ENCODE results near the gene ATP23.
A peak's percentile ranks its signal among the peaks of the same experiment; 100 is the strongest.

The ATP23 gene

GRCh38 chr12:57941165-57941894 is at the start of gene ATP23:
Gene ATP23 (plus strand): TSS chr12:57941567. CDS start chr12:57941702, 135 bp downstream.
- DNase-seq = peak; percentile 96

DNA sequence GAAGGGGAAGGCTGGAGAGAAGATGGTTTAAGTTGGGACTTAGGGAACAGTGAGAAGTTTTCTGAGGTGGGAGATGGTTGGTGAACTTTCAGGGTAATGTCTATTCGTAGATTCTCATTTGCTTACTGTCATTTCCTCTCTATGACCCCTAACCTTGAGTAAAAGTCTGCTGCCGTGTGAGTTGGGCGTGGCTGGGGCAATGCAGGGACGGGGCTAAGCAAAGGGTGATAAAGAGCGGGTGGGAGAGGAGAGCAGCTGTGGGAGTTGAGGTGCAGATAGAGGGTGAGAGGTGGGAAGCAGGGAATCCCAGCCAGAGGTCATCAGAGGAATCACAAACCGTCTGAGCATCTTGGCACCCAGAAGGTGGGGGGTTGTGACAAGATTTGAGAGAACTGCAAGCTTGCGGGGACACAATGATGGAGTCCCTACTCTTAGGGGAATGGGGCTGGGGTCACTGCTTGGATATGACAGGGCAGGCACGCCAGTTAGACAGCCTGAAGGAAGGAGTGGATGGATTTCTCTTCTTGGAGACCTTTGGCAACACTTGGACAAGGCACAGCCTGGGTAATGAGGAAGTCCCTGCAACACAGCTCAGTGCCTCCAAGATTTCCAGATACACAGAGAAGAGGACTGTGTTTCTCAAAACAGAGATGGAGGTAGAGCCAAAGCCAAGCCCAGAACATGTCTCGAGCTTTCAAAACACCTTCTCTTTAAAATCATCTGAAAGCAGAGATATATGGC is 49.0 kb upstream of the ATP23 start:
- DNase-seq = no peak

DNA sequence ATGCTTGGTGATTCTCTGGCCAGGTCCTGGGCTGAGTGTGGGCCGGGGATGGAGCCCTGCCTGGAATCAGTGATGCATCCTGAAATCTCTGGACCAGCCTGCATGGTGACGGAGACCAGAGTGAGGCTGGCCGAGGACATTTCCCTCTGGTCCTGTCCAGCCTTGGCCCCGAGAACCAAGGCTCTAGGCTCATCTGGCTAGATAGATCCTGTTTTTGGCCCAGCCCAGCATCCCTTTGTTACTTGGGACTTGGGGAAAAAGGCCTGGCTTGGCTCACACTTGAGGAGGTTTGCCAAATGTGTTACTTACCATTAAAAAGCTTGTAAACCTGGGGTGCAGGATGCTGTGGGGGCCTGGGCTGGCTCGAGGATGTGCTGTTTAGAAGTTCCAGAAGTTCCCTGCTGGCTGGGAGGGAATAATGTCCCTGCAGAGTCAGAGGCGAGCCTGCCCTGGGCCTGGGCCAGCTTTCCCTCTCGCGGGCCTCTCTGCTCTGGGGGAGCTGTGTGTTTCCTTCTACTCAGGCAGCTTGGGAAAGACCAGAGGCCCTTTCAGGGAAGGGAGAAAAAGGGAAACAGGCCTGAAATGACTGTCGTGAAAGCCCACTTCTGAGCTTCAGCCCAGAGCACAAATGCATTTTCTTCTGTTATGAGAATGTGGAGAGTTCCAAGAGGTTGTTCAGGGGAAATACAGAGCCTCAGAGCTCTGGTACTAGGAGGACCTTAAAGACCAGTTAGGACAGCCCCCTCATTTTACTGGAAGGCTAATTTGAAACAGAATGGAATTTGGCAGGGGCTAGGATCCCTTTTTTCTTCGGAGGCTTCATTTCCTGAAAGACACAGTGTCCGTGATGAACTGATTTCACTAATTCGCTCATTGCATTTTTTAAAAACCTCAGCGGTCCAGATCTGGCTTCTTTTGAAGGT is 47.7 kb upstream of the ATP23 start:
- no peak for DNase-seq

DNA sequence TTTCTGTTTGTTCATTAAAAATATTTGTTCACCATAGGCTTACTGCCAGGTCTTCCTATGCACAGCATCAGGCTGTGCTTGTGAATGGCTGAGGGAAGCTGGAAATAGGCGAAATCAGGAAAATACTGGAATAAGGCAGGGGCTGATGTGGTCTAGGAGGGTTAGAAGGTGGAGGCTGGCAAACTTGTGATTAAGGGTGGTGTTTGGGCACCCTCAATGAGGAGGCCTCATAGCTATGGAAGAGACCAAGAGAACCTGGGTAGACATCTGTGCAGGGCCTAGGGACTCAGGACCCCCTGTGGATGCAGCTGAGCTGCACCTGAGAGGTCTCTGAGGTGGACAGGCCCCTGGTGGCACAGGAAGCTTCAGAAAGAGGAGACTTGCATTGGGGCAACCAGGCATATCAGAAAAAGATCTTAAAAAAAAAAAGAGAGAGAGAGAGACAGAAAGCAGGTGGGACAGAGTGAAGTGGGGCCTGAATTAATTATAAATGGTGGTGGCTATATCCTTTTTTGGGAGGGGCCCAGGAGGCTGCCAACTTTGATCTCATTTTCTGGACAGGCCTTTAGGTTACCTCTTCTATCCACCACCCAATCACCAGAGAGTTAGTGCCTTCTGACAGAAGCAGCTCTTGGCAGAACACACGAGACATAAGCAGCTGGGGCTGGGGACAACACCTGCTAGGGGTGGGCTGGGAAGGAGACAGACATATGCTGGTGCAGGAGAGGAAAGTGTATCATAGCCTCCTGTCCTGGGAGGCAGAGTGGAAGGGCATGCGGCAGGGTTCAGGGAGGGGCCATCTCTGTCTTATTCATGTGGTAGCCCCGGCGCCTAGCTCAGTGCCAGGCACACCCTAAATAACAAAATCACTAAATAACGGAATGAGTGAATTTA is 46.7 kb upstream of the ATP23 start:
- no peak for DNase-seq

DNA sequence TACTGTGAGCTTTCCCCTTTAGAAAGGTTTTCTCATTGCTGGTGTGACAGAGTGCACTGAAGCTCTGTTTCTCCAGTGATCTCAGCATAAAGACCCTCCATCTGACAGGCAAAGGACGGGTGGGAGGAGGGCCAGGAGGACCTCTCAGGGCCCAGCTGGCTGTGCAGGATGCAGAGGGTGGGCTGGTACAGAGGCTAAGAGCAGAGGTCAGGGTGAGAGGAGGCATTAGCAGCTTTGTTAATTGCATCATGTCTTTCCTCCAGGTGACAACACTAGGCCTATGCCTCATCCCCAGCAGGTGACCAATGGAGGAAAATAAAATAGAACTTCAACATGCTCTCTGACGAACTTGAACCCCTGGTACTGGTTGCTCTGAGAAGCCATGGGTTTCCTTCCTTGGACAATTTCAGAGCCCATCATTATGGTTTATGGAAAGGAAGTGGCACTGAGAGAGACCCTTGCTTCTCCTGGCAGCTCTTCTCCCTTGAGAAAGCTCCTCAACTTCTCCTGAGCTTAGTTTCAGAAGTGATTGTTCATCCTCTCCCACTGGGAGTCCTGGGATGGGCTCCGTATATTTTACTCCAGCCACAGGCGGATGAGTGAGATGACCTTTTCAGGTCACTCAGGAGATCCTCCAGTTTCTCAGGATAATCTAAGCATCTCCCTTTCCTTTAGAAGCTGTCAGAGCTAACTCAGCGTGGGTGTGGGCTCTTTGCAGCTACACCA is 45.8 kb upstream of the ATP23 start:
- DNase-seq = no peak

GRCh38 chr12:57896115-57896433 is 45.3 kb upstream of the ATP23 start:
- DNase-seq = no peak

GRCh38 chr12:57896434-57897201 is 44.7 kb upstream of the ATP23 start:
- peak; percentile 19 for DNase-seq

DNA sequence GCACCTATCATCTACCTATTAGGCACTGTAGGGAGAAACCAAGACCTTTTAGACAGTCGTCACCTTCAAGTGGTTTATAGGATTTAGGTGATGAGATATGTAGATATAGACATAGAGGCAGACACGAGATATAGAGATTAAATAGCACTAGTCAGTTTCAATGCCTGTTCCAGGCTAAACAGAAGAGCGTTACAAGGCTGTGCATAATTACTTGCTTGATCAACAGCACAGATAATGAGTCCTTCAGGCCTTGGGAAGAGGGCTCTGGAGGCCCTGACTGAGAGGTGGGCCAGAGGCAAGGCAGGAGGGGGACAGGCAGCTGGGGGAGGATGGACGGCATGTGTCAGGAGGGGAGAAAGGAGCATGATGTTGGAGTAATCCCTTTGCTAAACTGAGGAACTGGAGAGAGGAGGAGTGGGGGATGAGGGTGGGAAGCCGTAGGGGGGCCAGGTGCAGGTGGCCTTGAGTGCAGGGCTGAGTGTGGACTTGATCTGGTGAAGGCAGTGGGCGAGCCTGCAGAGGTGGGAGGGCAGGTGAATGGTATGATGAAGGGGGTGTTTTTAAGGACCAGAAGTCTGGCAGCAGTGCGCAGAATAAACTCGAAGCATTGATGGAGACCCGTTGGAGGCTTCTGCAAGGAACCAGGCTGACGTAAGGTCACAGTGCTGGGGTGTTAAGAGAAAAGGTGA is 43.9 kb upstream of the ATP23 start:
- no peak for DNase-seq

DNA sequence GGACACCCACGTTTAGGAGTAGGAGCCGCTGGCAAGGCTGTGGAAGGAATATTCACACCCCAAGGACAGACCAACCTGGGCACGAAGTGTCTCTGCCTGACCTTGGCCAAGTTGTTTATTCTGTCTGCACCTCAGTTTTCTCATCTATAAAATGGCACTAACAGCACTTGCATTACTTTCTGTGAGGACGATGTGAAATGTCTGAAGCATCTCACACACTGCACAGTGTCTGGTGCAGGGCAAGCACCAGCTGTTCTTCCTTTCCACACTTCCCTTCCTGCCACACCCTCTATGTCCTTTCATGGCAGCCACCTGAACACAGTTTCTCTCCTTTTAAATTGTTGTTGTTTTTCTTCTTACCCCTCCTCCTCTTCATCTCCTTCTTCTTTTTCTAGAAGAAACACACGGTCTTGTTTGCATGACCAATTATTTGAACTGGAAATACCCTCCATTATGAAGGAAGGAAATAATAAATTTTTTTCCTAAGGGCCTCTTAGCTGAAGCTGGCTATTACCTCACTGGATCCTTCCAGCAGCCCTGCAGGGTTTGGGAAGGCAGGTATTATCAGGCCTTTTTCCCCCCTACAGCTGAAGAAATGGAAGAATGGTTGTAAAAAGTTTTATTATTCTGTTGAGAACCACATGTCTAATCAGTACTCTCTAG is 42.9 kb upstream of the ATP23 start:
- peak; percentile 42 for DNase-seq

DNA sequence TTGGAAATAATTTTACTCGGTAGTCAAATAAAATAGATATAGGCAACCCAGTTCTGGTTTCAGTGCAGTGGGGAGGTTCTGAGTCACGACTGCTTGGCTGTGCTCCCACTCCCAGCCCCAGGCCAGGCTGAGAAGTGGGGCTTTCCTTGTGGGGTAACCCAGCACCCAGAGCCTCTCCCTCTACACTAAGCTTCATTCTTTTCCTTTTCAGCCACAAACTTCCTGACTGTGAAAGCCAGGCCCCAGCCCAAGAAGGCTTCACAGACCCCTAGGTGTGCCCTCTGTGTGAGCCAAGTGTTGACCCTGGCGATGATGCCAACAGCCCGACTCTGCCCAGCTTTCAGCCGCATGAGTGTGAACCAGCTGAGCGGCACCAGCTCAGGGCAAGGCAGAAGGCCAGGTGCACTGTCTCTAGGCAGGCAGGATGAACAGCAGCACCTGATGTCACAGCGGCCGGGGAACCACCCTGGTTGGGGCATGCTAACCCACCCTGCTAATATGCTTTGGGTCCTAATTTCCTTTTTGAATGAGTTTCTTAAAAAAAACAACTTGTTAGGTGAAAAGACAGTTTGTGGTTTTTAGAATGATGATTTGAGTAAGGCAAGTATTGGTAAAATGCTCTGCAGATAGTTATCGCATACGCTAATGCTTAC is 42.2 kb upstream of the ATP23 start:
- DNase-seq = peak; percentile 89

DNA sequence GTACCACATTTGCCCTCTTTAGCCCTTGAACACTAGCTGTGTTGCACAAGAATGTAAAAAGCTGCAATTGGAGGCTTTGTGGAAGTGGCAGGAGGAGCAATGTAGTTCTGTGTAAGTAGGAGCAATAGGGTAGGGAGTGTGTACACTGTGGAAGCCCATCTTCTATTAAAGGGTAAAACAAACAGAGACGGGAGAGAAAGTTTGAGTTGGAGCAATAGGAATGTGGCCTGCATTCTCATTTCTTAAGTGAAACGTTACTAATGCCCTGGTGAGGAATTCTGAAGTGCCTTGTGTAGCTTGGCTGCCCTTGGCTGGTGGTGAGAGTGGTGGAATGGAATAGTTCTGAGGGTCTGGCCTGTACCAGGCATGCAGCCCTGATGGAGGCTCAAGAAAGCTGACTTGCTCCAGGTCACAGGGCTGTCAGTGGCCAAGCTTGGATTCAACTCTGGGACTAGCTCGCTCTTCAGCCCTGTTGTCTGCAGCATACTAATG is 38.8 kb upstream of the ATP23 start:
- DNase-seq = no peak

- DNase-seq = no peak
Observed at GRCh38 chr12:57904426-57904825, 36.9 kb upstream of the ATP23 start.

DNA sequence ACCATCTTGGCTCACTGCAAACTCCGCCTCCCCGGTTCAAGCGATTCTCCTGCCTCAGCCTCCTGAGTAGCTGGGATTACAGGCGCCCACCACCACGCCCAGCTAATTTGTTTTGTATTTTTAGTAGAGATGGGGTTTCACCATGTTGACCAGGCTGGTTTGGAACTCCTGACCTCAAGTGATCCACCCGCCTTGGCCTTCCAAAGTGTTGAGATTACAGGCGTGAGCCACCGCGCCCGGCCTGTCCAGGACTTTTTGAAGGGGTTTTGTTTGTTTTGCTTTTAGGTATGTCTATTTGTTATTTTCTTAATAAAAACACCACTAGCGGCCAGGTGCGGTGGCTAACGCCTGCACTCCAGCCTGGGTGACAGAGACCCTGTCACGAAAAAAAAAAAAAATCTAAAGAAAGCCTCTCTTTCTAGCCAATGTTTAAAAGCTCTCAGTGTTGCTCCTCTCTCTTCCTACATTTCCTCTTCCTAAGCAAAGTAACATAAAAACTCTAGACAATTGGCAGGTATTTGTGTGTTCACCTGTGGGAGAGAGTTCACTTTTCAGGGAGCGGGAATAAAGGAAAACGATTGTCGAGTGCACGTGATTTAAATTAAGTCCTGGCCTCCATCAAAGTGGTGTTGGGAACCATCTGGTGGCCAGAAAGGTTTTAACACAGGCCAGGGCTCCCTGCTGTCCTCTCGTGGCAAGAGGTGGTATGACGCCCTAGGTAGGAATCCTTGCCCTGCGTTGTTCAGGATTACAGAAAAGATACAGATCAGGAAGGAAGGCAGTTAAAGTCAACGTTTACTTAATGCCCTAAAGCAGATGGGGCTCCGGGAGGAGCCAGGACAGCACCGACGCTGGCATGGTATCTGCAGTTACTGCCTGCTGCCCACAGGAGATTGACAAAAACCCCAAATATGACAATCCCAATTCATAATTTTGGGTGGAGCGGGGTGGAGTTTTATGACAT is 36.2 kb upstream of the ATP23 start:
- peak; percentile 89 for DNase-seq

DNA sequence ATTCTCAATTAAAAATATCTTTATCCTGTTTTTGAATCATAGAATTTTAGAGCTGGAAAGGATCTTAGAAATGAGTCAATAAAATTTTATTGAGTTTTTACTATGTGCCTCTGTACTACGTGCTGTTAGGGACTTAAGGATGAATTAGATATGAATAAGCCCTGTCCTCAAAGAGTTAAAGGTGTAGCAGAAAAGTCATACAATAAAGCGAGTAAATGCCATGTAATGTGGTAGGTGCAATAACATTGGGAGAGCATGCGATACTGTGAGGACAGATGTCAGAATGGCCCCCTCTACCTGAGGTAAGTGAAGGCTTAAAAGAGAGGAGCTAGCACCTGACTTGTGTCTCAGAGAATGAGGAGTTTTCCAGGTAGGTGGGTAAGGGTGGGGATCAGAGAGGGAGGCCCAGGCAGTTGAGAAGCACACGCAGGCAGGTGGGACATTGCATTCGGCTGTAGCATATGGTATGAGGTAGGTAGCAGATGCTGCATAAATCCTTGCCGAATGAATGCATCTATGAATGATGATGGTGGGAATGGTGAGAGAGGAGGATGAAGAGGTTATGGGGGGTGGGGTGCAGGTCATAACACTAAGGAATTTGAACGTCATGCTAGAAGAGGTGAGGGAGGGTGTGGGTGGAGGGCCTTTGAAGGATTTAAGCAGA is 35.4 kb upstream of the ATP23 start:
- no peak for DNase-seq

DNA sequence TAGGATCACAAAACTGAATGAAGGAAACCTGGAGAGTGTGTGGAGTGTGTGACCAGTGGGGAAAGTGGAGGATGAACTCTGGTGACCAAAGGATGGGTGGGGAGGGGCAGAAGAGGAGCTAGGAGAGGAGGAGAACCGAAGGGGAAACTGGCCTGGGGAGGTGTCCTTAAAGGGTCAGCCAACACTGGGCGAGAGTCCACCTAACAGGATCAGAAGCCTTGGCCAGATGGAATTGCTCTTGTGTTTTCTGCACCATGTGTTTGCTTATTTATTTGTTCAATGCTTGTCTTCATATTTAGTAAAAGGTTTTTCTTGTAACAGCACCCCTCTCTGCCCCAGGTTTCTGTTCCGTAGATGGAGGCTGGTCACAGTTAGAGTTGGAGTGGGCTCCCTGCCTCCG is 34.5 kb upstream of the ATP23 start:
- no peak for DNase-seq

DNA sequence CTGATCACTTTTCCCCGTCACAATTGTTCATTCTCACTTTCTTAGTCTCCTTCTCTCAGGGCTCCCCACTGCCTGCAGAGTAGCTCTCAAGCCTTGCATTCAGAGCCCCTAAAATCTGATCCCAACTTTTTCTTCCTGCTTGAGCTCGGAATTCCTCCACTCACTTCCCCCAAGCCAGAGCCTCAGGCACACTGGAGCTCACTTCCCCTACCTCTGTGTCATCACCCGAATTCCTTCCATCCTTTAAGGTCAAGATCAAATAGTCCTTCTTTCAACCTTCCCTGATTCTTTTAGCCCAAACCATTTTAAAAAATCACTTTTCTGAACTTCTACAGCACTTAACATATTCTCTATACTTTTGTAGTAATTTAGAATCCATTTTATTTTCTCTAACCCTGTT is 34.1 kb upstream of the ATP23 start:
- DNase-seq = no peak

DNA sequence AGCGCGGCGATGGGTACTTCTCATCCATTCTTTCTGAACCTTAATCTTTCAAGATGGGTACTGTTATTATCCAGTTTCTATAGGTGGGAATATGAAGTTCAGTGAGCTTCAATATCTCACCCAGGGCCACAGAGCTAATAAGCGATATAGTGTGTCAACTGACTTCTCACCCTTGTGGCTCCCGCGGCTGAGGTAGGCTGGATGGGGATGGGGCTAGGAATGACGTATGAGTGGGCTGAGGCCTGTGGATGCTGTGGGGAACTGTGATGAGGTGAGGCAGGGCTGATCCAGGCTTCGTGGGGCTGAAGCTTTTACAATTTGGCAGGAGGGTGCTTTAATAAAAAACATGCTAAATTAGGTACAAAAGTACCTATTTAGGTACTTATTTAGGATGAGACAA is 32.9 kb upstream of the ATP23 start:
- DNase-seq = no peak
